HG03039 (cell line): ENCODE results near the gene SEMA4C.
A peak's percentile ranks its signal among the peaks of the same experiment; 100 is the strongest.

Experiments used
- ATAC-seq: cut with Tn5 transposase; IDR thresholded peaks from one replicate; pipeline ENCODE4 v1.9.1; 2021; ENCODE audit warnings: mild to moderate bottlenecking, moderate library complexity; ENCODE audit not compliant: unreplicated experiment

The SEMA4C gene

DNA sequence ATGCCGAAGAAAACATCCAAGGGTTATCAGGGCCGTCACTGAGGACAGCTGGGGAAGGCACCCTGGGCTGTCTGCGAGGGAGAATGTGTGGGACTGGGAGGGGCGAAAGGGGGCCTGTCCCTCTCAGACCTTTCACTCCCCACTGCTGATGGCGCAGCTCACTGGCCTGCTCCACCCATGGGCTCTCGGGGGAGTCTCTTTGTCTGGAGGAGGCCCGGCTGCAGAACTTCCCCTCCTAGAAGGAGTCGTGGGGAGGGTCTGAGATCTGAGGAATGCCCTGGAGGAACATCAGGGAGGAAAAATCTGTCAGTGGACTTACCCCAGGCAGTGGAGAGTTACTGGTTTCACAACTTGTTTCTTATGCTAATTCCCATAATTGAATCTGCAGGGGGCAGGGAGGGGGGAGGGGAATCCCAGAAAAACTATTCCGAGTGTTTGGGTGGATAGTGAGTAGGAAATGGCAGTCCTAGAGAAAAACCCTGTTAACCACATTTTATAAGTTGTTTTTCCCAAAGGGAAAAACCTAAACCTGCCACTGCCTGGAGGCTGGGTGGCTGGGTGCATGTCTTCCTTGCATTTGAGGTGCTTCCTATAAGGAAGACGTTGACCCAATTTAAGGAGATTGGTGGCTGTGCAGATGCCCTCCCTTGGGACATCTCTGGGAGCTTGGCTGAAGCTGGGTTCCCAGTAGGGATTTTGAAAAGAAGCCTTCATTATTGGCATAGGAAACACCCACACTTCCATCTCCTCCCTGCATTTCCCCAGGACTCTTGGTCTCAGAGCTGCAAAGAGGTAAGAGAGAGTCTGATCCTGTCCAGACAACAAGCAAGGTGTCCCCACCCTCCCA is 11.7 kb upstream of the SEMA4C start:
- no peak for ATAC-seq

GRCh38 chr2:96880891-96881273 is 11.0 kb upstream of the SEMA4C start:
- no peak for ATAC-seq

GRCh38 chr2:96879545-96880040 is 9.7 kb upstream of the SEMA4C start:
- ATAC-seq: no peak

- ATAC-seq: no peak
These were observed 9.1 kb upstream of the SEMA4C start for GRCh38 chr2:96878796-96879544.

- ATAC-seq: no peak
These were observed 8.3 kb upstream of the SEMA4C start for GRCh38 chr2:96878171-96878570.

- no peak for ATAC-seq
These were observed 7.8 kb upstream of the SEMA4C start for GRCh38 chr2:96877631-96878092.

DNA sequence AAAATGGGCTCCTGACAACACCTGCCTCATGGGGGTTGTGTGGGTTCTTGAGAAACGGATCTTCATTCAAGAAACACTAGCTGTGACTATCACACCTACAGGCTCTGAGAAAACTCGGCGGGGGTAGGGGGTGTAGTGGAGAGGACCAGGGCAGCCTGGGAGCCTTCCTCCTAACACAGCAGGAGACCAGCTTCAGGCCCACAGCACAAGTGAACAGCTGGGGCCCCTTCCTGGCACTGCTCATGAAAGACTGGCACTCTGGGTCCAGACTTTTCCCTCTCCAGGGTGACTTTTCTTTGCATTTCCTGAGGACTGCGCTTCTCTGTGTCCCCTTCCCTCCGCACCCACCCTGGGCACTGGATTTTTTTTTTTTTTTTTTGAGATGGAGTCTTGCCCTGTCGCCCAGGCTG is 7.2 kb upstream of the SEMA4C start:
- ATAC-seq: no peak

GRCh38 chr2:96876269-96877041 is 6.6 kb upstream of the SEMA4C start:
- no peak for ATAC-seq

- no peak for ATAC-seq
These were observed 5.8 kb upstream of the SEMA4C start for GRCh38 chr2:96875498-96876268.

GRCh38 chr2:96874198-96874831 is 4.4 kb upstream of the SEMA4C start:
- peak; percentile 44 for ATAC-seq

GRCh38 chr2:96873651-96874096 is 3.8 kb upstream of the SEMA4C start:
- ATAC-seq: no peak

DNA sequence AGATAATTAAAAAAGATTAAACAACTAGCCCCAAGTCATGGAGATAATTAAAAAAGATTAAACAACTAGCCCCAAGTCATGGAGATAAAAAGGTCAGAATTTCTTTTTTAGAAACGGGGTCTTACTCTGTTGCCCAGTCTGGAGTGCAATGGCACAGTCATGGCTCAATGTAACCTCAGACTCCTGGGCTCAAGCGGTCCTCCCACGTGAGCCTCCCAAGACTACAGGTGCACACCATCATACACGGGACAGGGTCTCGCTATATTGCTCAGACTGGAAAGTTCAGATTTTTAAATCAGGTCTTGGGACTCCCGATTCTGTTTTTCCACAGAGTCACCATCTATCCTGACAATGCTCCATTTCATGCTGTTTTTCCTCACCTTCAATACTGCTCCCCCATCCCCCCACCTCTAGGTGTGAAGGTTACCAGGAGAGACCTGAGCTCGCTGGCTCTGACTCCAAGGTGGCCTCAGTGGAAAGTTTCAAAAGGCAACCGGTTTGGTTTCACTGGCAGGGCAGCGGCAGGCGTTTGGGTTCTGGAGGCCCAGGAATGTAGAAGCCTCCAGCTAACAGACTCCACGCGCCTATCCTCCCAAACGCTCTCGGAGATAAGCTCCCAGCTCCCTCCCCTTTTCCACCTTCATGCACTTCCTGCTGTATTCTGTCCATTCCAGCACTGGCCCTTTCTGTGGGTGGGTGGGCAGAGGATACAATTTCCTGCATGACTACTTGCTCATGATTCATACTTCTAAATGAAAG is 2.9 kb upstream of the SEMA4C start:
- no peak for ATAC-seq

- no peak for ATAC-seq
These were observed 861 bp upstream of the SEMA4C start for GRCh38 chr2:96870626-96871255.

DNA sequence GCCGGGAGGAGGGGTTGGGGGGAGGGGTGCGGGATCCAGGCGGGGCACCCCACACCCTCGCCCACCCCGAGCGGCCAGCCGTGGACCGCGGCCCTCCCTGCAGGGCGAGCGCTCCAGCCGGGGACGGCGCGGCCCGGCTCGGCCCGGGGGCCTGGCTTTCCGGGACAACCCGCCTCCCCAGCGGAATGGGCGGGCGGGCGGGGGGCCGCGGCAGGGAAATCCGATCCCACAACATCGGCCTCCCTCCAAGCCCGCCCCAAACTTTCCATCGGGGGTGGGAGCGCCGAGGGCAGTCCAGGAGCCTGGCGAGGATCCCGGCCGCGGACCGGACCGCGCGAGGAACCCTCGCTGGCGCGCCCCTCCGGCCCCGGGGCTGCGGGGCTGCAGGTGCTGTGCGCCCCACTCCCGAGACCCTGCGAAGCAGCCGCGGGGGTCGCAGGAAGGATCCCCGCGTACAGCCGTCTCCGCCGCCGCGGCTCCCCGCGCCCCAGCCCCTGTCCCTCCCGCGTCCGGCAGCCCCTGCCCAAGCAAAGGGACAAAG is 529 bp downstream of the SEMA4C start:
- no peak for ATAC-seq

- ATAC-seq: no peak
These were observed 1.2 kb downstream of the SEMA4C start for GRCh38 chr2:96868555-96869280.

- no peak for ATAC-seq
These were observed 1.9 kb downstream of the SEMA4C start for GRCh38 chr2:96867756-96868554.
